Calu3 (cell line): Measurements from ENCODE around the gene KAZN. TPM values are rescaled to one million over a fixed set of nuclear protein-coding genes. Genes with fewer than 3 reads are reported as not detected.

ENCODE experiments used
- BruUV-seq: library from RNA; stranded (reverse); fragments of 400-500 nt; replicated peaks from 2 replicates; lab custom pipeline; 2021; lab: Mats Ljungman, UMichigan
- CTCF ChIA-PET: fragments of 300-600 bp; sonication (Branson Sonifier 250); formaldehyde crosslinking; loops from one replicate; lab custom pipeline; 2022; ENCODE audit warnings: antibody characterized with exemption; lab: Charles Lee
- DNase-seq: peaks from one replicate; pipeline ENCODE4 v3.0.0; 2022
- H3K27ac Mint-ChIP-seq: one replicate; pipeline ENCODE4 v1.8.0; 2022; ENCODE audit warnings: mixed read lengths; ENCODE audit not compliant: unreplicated experiment
- H3K27me3 Mint-ChIP-seq: one replicate; pipeline ENCODE4 v1.8.0; 2022; ENCODE audit warnings: mixed read lengths; ENCODE audit not compliant: unreplicated experiment
- H3K36me3 Mint-ChIP-seq: one replicate; pipeline ENCODE4 v1.8.0; 2022; ENCODE audit warnings: mild to moderate bottlenecking, moderate library complexity, mixed read lengths; ENCODE audit not compliant: insufficient read depth, unreplicated experiment
- H3K4me1 Mint-ChIP-seq: one replicate; pipeline ENCODE4 v1.8.0; 2022; ENCODE audit warnings: mild to moderate bottlenecking, low read depth, mixed read lengths; ENCODE audit not compliant: unreplicated experiment
- H3K4me3 Mint-ChIP-seq: one replicate; pipeline ENCODE4 v1.8.0; 2022; ENCODE audit warnings: mild to moderate bottlenecking, low read depth, moderate library complexity, mixed read lengths; ENCODE audit not compliant: unreplicated experiment
- H3K9me3 Mint-ChIP-seq: one replicate; pipeline ENCODE4 v1.8.0; 2022; ENCODE audit warnings: low read depth, mixed read lengths; ENCODE audit not compliant: unreplicated experiment
- intact Hi-C: fragments of 100-400 bp; cut with micrococcal nuclease; formaldehyde crosslinking; loops from one replicate; pipeline ENCODE4 v1.10.0; 2022; ENCODE audit not compliant: unreplicated experiment
- total RNA-seq: library from RNA; stranded (reverse); gene quantifications from 2 replicates; pipeline ENCODE4 v1.2.3, GENCODE V29; 2022
- TF ChIP-seq, protein P1 (sequence below): fragments of 200-600 bp; IDR thresholded peaks from one replicate; pipeline ENCODE4 v1.8.0; 2022; ENCODE audit warnings: antibody characterized with exemption; ENCODE audit not compliant: unreplicated experiment

KAZN gene
- total RNA-seq, 1 experiment from 2014 or later = 3.6 TPM

DNA sequence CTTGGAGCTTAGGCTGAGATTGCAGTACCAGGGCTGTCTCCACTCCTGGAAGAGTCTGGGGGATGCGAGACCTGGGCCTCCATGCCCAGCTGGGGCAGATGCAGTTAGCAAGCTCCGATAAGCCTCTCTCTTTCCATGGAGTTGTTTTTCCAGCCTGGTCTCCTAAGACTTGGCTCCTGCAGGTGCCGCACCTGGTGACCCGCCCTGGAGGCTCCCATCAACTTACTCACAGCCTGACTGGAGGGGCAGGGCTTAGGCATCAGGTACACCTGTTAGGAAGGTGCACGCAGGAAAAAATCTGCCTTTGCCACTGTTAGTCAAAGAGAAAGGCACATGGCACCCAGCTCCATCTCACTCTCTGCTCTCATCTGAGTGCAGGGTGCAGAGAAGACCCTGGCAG, 356.9 kb downstream of the KAZN start:
- Mint-ChIP-seq H3K4me1 (no peaks in the 10 kb centered on the region), H3K4me3 (no peak overlapping the region), H3K9me3 (no peaks in the 10 kb centered on the region), H3K27ac (no peak overlapping the region), H3K27me3 (no peaks in the 10 kb centered on the region), H3K36me3 (no peaks in the 10 kb centered on the region)
- DNase-seq = no peak
- intact Hi-C loops = no loop called here
- CTCF ChIA-PET = no interaction called here
- BruUV-seq = no TSS peak
- TF ChIP-seq, protein P1, sequence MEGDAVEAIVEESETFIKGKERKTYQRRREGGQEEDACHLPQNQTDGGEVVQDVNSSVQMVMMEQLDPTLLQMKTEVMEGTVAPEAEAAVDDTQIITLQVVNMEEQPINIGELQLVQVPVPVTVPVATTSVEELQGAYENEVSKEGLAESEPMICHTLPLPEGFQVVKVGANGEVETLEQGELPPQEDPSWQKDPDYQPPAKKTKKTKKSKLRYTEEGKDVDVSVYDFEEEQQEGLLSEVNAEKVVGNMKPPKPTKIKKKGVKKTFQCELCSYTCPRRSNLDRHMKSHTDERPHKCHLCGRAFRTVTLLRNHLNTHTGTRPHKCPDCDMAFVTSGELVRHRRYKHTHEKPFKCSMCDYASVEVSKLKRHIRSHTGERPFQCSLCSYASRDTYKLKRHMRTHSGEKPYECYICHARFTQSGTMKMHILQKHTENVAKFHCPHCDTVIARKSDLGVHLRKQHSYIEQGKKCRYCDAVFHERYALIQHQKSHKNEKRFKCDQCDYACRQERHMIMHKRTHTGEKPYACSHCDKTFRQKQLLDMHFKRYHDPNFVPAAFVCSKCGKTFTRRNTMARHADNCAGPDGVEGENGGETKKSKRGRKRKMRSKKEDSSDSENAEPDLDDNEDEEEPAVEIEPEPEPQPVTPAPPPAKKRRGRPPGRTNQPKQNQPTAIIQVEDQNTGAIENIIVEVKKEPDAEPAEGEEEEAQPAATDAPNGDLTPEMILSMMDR = no peak

DNA sequence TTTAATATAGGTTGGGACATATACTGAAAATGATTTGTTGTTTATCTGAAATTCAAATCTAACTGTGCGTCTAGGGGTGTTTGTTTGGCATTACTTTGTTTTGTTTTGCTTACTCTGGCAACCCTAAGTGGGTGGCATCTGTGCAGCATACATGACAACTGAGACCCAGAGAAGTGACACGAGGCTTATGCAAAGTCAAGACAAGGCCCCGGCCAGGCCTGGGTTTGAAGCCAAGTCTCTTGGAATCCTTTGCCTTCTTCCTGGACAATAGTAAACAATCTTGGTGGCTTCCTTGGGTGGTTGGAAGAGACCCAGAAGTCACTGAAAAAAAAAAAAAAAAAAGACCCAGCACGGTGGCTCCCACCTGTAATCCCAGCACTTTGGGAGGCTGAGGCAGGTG, 357.5 kb downstream of the KAZN start:
- CTCF ChIA-PET = no interaction called here
- DNase-seq = no peak
- no peak overlapping the region for H3K4me3 Mint-ChIP-seq
- TF ChIP-seq, protein P1 = no peak
- H3K9me3 Mint-ChIP-seq = no peaks in the 10 kb centered on the region
- H3K36me3 Mint-ChIP-seq = no peaks in the 10 kb centered on the region
- BruUV-seq = no TSS peak
- H3K4me1 Mint-ChIP-seq = no peaks in the 10 kb centered on the region
- H3K27ac Mint-ChIP-seq = no peak overlapping the region
- no peaks in the 10 kb centered on the region for H3K27me3 Mint-ChIP-seq
- intact Hi-C loops = no loop called here

DNA sequence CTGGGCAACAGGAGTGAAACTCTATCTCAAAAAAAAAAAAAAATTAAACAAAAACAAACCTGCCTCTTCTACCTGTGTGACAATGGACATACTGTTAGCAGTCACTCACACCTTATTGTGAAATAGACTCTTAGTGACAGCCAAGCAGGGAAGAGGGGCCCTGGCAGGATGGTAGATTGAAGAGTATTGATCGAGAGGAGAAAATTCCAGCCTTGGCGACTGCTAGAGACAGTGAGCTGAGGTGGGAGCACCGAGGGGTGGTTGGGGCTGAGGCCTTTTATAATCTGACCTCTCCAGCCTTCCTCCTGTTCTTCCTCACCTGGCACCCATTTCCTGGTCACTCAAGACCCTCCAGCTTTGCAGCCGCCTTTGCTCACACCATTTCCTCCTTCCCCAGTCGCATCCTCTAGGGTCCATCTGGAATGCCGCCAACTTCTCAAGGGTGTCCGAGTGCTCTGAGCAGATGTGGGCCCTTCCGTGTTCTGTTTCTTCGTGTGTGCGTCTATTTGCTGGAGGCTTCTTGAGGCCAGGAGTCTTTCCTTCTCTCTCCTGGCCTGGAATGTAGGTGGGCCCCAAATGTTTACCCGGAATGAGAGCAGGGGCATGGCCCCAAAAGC, 358.2 kb downstream of the KAZN start:
- BruUV-seq = no TSS peak
- H3K27me3 Mint-ChIP-seq = no peaks in the 10 kb centered on the region

DNA sequence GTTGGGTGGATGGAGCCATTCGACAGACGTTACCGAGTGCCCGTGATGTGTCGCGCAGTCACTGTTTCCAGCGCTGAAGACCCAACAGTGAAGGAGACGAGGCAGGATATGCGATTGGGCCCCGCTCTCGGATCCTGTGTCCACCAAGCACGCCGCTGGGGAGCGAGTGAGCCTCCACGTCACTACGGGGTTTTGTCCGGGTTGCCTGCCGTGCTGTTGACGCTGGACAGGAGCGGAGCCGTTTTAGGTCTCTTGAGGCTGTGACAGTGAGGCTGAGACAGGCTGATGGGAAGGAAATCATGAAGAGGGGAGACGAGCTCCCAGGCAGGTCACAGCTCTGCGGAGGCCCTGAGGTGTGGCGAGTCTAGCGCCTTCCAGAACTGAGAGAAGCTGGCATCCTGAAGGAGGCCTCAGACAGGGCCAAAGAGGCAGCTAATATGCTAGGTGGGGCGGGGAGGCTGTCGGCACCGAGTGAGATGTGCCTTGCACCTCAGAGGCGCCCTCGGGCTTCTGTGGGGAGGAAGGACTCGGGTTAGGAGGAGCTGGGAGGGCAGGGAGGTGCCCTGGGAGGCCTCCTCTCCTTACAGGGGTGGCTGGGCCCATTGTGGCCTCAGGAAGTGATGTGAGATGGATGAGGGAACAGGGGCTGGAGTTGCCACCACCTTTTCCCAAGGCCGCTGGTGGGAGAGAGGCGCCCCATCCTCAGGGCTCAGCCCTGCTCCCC, 359.1 kb downstream of the KAZN start:
- no peak overlapping the region for H3K4me3 Mint-ChIP-seq
- DNase-seq = no peak
- CTCF ChIA-PET = interaction anchor here (0.5 to 0.6 kb wide), 2 partner anchors 14 to 182 kb away, joined by 4 to 5 read pairs; no protein-coding TSS in a partner anchor
- intact Hi-C loops = no loop called here
- no peaks in the 10 kb centered on the region for H3K27me3 Mint-ChIP-seq
- no peaks in the 10 kb centered on the region for H3K9me3 Mint-ChIP-seq
- no TSS peak for BruUV-seq
- TF ChIP-seq, protein P1 = no peak
- no peaks in the 10 kb centered on the region for H3K4me1 Mint-ChIP-seq
- H3K27ac Mint-ChIP-seq = no peak overlapping the region
- no peaks in the 10 kb centered on the region for H3K36me3 Mint-ChIP-seq

More for the DNA sequence above, 358.2 kb downstream of the KAZN start:
- no peaks in the 10 kb centered on the region for H3K4me1 Mint-ChIP-seq
- intact Hi-C loops = no loop called here
- H3K9me3 Mint-ChIP-seq = no peaks in the 10 kb centered on the region
- no peak overlapping the region for H3K27ac Mint-ChIP-seq
- H3K36me3 Mint-ChIP-seq = no peaks in the 10 kb centered on the region
- TF ChIP-seq, protein P1 = no peak
- no peak overlapping the region for H3K4me3 Mint-ChIP-seq
- no peak for DNase-seq
- CTCF ChIA-PET = interaction anchor here (0.7 kb wide), 1 partner anchor 199 kb away, joined by 6 read pairs; no protein-coding TSS in a partner anchor
